ENCODE data around the gene IL6R.

The IL6R gene

GRCh38 chr1:154427173-154428139 is 22.3 kb downstream of the IL6R start:
- no peaks in the 10 kb centered on the region for H3K9me3 ChIP-seq (ENCODE audit: control insufficient read depth, insufficient read depth, low read length)
- H3K4me1 ChIP-seq (ENCODE audit: insufficient read depth, low read length), result peaks cover 40% of the 10 kb centered on the region
- no peak overlapping the region for H3K9ac ChIP-seq (ENCODE audit: low read depth, low read length)
- H3K36me3 ChIP-seq (ENCODE audit: insufficient read depth, low read length), result no peaks in the 10 kb centered on the region

GRCh38 chr1:154429118-154429517 is 24.0 kb downstream of the IL6R start:
- Histone ChIP-seq H3K4me1 (ENCODE audit: insufficient read depth, low read length) (peaks cover 38% of the 10 kb centered on the region), H3K36me3 (ENCODE audit: insufficient read depth, low read length) (no peaks in the 10 kb centered on the region), H3K9me3 (ENCODE audit: control insufficient read depth, insufficient read depth, low read length) (no peaks in the 10 kb centered on the region), H3K9ac (ENCODE audit: low read depth, low read length) (no peak overlapping the region)

GRCh38 chr1:154429841-154430611 is 24.9 kb downstream of the IL6R start:
- peaks cover 37% of the 10 kb centered on the region for H3K4me1 ChIP-seq (ENCODE audit: insufficient read depth, low read length)
- no peaks in the 10 kb centered on the region for H3K9me3 ChIP-seq (ENCODE audit: control insufficient read depth, insufficient read depth, low read length)
- H3K36me3 ChIP-seq (ENCODE audit: insufficient read depth, low read length), result no peaks in the 10 kb centered on the region
- no peak overlapping the region for H3K9ac ChIP-seq (ENCODE audit: low read depth, low read length)

GRCh38 chr1:154430903-154431302 is 25.8 kb downstream of the IL6R start:
- Histone ChIP-seq H3K4me1 (ENCODE audit: insufficient read depth, low read length) (peaks cover 37% of the 10 kb centered on the region), H3K36me3 (ENCODE audit: insufficient read depth, low read length) (no peaks in the 10 kb centered on the region), H3K9me3 (ENCODE audit: control insufficient read depth, insufficient read depth, low read length) (no peaks in the 10 kb centered on the region), H3K9ac (ENCODE audit: low read depth, low read length) (no peak overlapping the region)

GRCh38 chr1:154431586-154432373 is 26.6 kb downstream of the IL6R start:
- no peak overlapping the region for H3K9ac ChIP-seq (ENCODE audit: low read depth, low read length)
- H3K9me3 ChIP-seq (ENCODE audit: control insufficient read depth, insufficient read depth, low read length), result no peaks in the 10 kb centered on the region
- H3K4me1 ChIP-seq (ENCODE audit: insufficient read depth, low read length), result peaks cover 37% of the 10 kb centered on the region
- no peaks in the 10 kb centered on the region for H3K36me3 ChIP-seq (ENCODE audit: insufficient read depth, low read length)

GRCh38 chr1:154433161-154433764 is 28.1 kb downstream of the IL6R start:
- peaks cover 37% of the 10 kb centered on the region for H3K4me1 ChIP-seq (ENCODE audit: insufficient read depth, low read length)
- no peaks in the 10 kb centered on the region for H3K36me3 ChIP-seq (ENCODE audit: insufficient read depth, low read length)
- no peaks in the 10 kb centered on the region for H3K9me3 ChIP-seq (ENCODE audit: control insufficient read depth, insufficient read depth, low read length)
- no peak overlapping the region for H3K9ac ChIP-seq (ENCODE audit: low read depth, low read length)

- peaks cover 35% of the 10 kb centered on the region for H3K4me1 ChIP-seq (ENCODE audit: insufficient read depth, low read length)
- no peak overlapping the region for H3K9ac ChIP-seq (ENCODE audit: low read depth, low read length)
- H3K36me3 ChIP-seq (ENCODE audit: insufficient read depth, low read length), result no peaks in the 10 kb centered on the region
- H3K9me3 ChIP-seq (ENCODE audit: control insufficient read depth, insufficient read depth, low read length), result no peaks in the 10 kb centered on the region
Measured at GRCh38 chr1:154434346-154435085, 29.4 kb downstream of the IL6R start.

GRCh38 chr1:154435599-154436200 is 30.6 kb downstream of the IL6R start:
- Histone ChIP-seq H3K36me3 (ENCODE audit: insufficient read depth, low read length) (no peaks in the 10 kb centered on the region), H3K9me3 (ENCODE audit: control insufficient read depth, insufficient read depth, low read length) (no peaks in the 10 kb centered on the region), H3K4me1 (ENCODE audit: insufficient read depth, low read length) (peaks cover 23% of the 10 kb centered on the region), H3K9ac (ENCODE audit: low read depth, low read length) (no peak overlapping the region)

- Histone ChIP-seq H3K9ac (ENCODE audit: low read depth, low read length) (no peak overlapping the region), H3K4me1 (ENCODE audit: insufficient read depth, low read length) (peaks cover 20% of the 10 kb centered on the region), H3K36me3 (ENCODE audit: insufficient read depth, low read length) (no peaks in the 10 kb centered on the region), H3K9me3 (ENCODE audit: control insufficient read depth, insufficient read depth, low read length) (no peaks in the 10 kb centered on the region)
Measured at GRCh38 chr1:154436433-154436832, 31.3 kb downstream of the IL6R start.

- peaks cover 12% of the 10 kb centered on the region for H3K4me1 ChIP-seq (ENCODE audit: insufficient read depth, low read length)
Measured at GRCh38 chr1:154440036-154440804, 35.1 kb downstream of the IL6R start.

GRCh38 chr1:154441241-154441888 is 36.2 kb downstream of the IL6R start:
- H3K9me3 ChIP-seq (ENCODE audit: control insufficient read depth, insufficient read depth, low read length), result no peaks in the 10 kb centered on the region
- H3K9ac ChIP-seq (ENCODE audit: low read depth, low read length), result no peak overlapping the region
- peaks cover 17% of the 10 kb centered on the region for H3K4me1 ChIP-seq (ENCODE audit: insufficient read depth, low read length)
- H3K36me3 ChIP-seq (ENCODE audit: insufficient read depth, low read length), result no peaks in the 10 kb centered on the region

More at GRCh38 chr1:154440036-154440804, 35.1 kb downstream of the IL6R start:
- Histone ChIP-seq H3K9me3 (ENCODE audit: control insufficient read depth, insufficient read depth, low read length) (no peaks in the 10 kb centered on the region), H3K9ac (ENCODE audit: low read depth, low read length) (no peak overlapping the region), H3K36me3 (ENCODE audit: insufficient read depth, low read length) (no peaks in the 10 kb centered on the region)

GRCh38 chr1:154442006-154442740 is 37.0 kb downstream of the IL6R start:
- Histone ChIP-seq H3K9ac (ENCODE audit: low read depth, low read length) (no peak overlapping the region), H3K4me1 (ENCODE audit: insufficient read depth, low read length) (peaks cover 20% of the 10 kb centered on the region), H3K9me3 (ENCODE audit: control insufficient read depth, insufficient read depth, low read length) (no peaks in the 10 kb centered on the region), H3K36me3 (ENCODE audit: insufficient read depth, low read length) (no peaks in the 10 kb centered on the region)
